H54 (cell line): ENCODE data around the gene POMT2.

Experiments used
- DNase-seq: peaks from one replicate; pipeline ENCODE4 v3.0.0; 2011; ENCODE audit warnings: low spot score, mixed read lengths; ENCODE audit not compliant: insufficient read length
- FAIRE-seq: peaks from 3 replicates; lab custom pipeline; 2011; peaks lifted over from hg19 to GRCh38; lab: Jason Lieb, UNC
- POLR2A ChIP-seq: IDR thresholded peaks from 2 replicates; pipeline ENCODE4 v1.6.1; 2011; ENCODE audit warnings: low read depth, mild to moderate bottlenecking, low read length

The POMT2 gene

GRCh38 chr14:77240336-77240915 lies 80.3 kb downstream of the POMT2 start:
- FAIRE-seq = no peak

GRCh38 chr14:77239412-77239811 lies 81.3 kb downstream of the POMT2 start:
- TF ChIP-seq POLR2A = no peak
- no peak for FAIRE-seq
- no peak for DNase-seq

More at GRCh38 chr14:77240336-77240915, 80.3 kb downstream of the POMT2 start:
- DNase-seq = no peak
- no peak for TF ChIP-seq POLR2A

DNA sequence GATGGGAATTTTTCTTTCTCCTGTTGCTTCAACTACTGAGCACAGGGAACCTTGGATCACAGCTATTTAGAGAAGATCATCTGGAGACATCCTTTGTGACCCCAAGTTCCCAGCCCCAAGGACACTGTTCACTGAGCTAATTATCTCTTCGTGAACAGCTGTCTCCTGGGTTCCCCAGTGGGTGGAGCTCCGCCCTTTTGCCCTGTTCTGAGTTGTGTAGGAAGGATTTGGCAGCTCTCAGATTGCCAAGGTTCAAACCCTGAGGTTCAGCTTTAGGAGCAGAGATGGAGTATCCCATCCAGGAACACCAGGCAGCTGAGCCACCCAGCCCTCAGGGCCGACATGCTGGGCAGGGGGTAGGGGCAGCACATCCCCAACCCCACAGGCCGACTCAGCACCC lies 81.7 kb downstream of the POMT2 start:
- DNase-seq (no peak), FAIRE-seq (no peak)
- no peak for TF ChIP-seq POLR2A

GRCh38 chr14:77238356-77238755 lies 82.3 kb downstream of the POMT2 start:
- TF ChIP-seq POLR2A = no peak
- DNase-seq = no peak
- no peak for FAIRE-seq

DNA sequence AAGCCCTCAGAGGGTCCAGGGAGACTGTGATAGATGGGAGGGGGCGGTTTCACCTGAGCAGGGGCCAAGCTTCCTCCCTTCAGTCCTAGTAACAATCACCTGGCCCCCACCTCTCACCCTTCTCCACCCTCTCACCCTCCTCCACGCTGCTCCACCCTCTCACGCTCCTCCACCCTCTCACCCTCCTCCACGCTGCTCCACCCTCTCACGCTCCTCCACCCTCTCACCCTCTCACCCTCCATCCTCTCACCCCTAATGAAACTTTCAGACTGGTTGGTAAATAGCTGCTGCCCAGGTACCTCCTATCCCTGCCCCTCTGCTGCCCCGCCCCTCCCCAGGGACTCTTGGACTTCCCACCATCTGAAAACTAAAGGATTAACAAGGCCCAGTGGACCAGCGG lies 83.9 kb downstream of the POMT2 start:
- no peak for DNase-seq
- FAIRE-seq = no peak
- no peak for TF ChIP-seq POLR2A

GRCh38 chr14:77231721-77232120 lies 89.0 kb downstream of the POMT2 start:
- no peak for FAIRE-seq
- no peak for TF ChIP-seq POLR2A
- DNase-seq = no peak

- FAIRE-seq (no peak), DNase-seq (no peak)
- TF ChIP-seq POLR2A = no peak
These were observed 89.8 kb downstream of the POMT2 start for GRCh38 chr14:77230914-77231313.

- no peak for TF ChIP-seq POLR2A
- no peak for DNase-seq
- FAIRE-seq = no peak
These were observed 92.6 kb downstream of the POMT2 start for GRCh38 chr14:77228056-77228455.

DNA sequence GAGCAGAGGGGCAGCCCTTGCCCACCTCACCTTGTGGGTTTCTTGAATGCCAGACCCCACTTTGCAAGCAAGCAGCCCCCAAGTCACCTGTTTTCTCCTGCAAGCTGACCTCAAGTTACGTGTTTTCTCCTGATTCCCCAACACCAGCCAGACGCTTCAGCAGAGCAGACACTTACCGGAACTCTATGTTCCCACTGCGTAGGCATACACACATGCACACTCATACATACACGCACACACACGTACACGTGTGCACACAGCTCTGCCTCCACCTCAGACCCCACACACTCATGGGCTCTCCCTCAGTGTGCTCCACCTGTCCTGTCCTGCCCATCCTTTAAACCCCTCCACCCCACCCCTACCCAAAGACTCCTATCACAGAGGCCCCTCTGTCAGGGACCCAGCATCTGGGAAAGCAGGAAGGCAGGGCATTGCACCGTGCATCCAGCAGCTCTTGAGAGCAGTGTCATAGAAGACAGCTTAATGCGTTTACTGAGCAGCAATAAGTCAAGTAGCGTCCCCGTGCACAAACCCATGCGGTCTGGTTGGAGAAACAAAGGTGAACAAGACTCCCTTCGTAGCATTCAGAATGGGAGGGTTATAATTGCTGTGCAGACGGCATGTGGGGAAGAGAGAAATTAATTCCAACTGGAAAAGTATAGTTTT lies 94.7 kb downstream of the POMT2 start:
- no peak for TF ChIP-seq POLR2A
- no peak for FAIRE-seq
- no peak for DNase-seq

DNA sequence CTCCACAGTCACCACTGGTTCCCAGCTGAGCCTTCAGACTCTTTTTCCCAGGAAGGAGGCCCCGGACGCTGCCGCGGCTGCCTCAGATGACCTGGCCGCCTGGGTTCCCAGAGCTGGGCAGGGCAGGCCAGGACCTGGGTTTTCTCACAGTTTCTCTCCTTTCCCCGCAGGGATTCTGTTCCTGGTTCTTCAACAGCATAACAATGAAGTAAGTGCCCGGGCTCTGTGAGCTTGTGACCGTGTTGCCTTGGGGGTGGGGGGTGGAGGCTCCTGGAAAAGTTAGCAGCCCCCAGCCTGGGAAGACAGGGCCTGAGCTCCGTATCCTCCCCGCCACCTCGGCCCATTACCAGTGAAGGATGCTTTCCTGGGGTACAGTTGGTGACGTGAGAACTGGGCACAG lies 95.4 kb downstream of the POMT2 start:
- no peak for DNase-seq
- TF ChIP-seq POLR2A = no peak
- no peak for FAIRE-seq
